GM19455 (cell line): Measurements from ENCODE around the gene MLLT3.

ENCODE experiments used
- ATAC-seq: cut with Tn5 transposase; IDR thresholded peaks from one replicate; pipeline ENCODE4 v1.9.1; 2021; ENCODE audit not compliant: unreplicated experiment

MLLT3 gene

GRCh38 chr9:20518737-20519136, 103.6 kb downstream of the MLLT3 start:
- ATAC-seq = no peak

- no peak for ATAC-seq
Measured at GRCh38 chr9:20513126-20513913, 109.0 kb downstream of the MLLT3 start.

- ATAC-seq = no peak
Measured at GRCh38 chr9:20512636-20513035, 109.7 kb downstream of the MLLT3 start.

GRCh38 chr9:20512106-20512505, 110.2 kb downstream of the MLLT3 start:
- no peak for ATAC-seq

GRCh38 chr9:20511686-20512085, 110.6 kb downstream of the MLLT3 start:
- no peak for ATAC-seq

GRCh38 chr9:20509466-20509865, 112.8 kb downstream of the MLLT3 start:
- no peak for ATAC-seq

- ATAC-seq = peak; percentile 83
Measured at GRCh38 chr9:20508242-20508641, 114.1 kb downstream of the MLLT3 start.

GRCh38 chr9:20507431-20507830, 114.9 kb downstream of the MLLT3 start:
- no peak for ATAC-seq

GRCh38 chr9:20506099-20506900, 116.0 kb downstream of the MLLT3 start:
- no peak for ATAC-seq

GRCh38 chr9:20505574-20505973, 116.7 kb downstream of the MLLT3 start:
- ATAC-seq = no peak

- ATAC-seq = no peak
Measured at GRCh38 chr9:20504930-20505329, 117.4 kb downstream of the MLLT3 start.

- ATAC-seq = no peak
Measured at GRCh38 chr9:20500101-20500500, 122.2 kb downstream of the MLLT3 start.

GRCh38 chr9:20499013-20499412, 123.3 kb downstream of the MLLT3 start:
- no peak for ATAC-seq

- ATAC-seq = no peak
Measured at GRCh38 chr9:20496328-20496727, 126.0 kb downstream of the MLLT3 start.

GRCh38 chr9:20495098-20495497, 127.2 kb downstream of the MLLT3 start:
- ATAC-seq = no peak

- ATAC-seq = no peak
Measured at GRCh38 chr9:20494035-20494434, 128.3 kb downstream of the MLLT3 start.

GRCh38 chr9:20492772-20493171, 129.5 kb downstream of the MLLT3 start:
- ATAC-seq = no peak

- no peak for ATAC-seq
Measured at GRCh38 chr9:20491612-20492011, 130.7 kb downstream of the MLLT3 start.

GRCh38 chr9:20490246-20490834, 132.0 kb downstream of the MLLT3 start:
- no peak for ATAC-seq

GRCh38 chr9:20488691-20489090, 133.6 kb downstream of the MLLT3 start:
- no peak for ATAC-seq

- no peak for ATAC-seq
Measured at GRCh38 chr9:20486552-20486951, 135.7 kb downstream of the MLLT3 start.

GRCh38 chr9:20481437-20481836, 140.9 kb downstream of the MLLT3 start:
- ATAC-seq = no peak
